ENCODE data around the gene ELP1. TPM values are rescaled to one million over a fixed set of nuclear protein-coding genes. Genes with fewer than 3 reads are reported as not detected.
"Not testable (repeated sequence)": the region's sequence is repeated elsewhere in the genome, so short reads cannot be mapped to it uniquely, and the experiment has no call there.

The ELP1 gene
- total RNA-seq, 2 experiments from 2014 or later: 32.3 to 37.6 TPM

- H3K9me3 Mint-ChIP-seq: no peaks in the 10 kb centered on the region
- no peaks in the 10 kb centered on the region for H3K36me3 Mint-ChIP-seq
- H3K4me1 Mint-ChIP-seq: peaks cover 4% of the 10 kb centered on the region
- no peak within 1 kb of the TSS for H3K27ac Mint-ChIP-seq
- H3K4me3 Mint-ChIP-seq: no peak within 1 kb of the TSS
- no peak for DNase-seq
- H3K27me3 Mint-ChIP-seq: peaks cover 4% of the 10 kb centered on the region
Measured at GRCh38 chr9:108855888-108856287, 78.0 kb downstream of the ELP1 start, which contains the start of gene ACTL7B. TSS of gene ACTL7B (minus strand) at chr9:108855986. CDS start at chr9:108855930, 56 bp downstream.

- no peak overlapping the region for H3K27ac Mint-ChIP-seq
- H3K4me1 Mint-ChIP-seq: peaks cover 4% of the 10 kb centered on the region
- DNase-seq: no peak
- no peaks in the 10 kb centered on the region for H3K36me3 Mint-ChIP-seq
- H3K9me3 Mint-ChIP-seq: no peaks in the 10 kb centered on the region
- H3K4me3 Mint-ChIP-seq: no peak overlapping the region
- peaks cover 4% of the 10 kb centered on the region for H3K27me3 Mint-ChIP-seq
Measured at GRCh38 chr9:108855529-108855886, 78.4 kb downstream of the ELP1 start.

DNA sequence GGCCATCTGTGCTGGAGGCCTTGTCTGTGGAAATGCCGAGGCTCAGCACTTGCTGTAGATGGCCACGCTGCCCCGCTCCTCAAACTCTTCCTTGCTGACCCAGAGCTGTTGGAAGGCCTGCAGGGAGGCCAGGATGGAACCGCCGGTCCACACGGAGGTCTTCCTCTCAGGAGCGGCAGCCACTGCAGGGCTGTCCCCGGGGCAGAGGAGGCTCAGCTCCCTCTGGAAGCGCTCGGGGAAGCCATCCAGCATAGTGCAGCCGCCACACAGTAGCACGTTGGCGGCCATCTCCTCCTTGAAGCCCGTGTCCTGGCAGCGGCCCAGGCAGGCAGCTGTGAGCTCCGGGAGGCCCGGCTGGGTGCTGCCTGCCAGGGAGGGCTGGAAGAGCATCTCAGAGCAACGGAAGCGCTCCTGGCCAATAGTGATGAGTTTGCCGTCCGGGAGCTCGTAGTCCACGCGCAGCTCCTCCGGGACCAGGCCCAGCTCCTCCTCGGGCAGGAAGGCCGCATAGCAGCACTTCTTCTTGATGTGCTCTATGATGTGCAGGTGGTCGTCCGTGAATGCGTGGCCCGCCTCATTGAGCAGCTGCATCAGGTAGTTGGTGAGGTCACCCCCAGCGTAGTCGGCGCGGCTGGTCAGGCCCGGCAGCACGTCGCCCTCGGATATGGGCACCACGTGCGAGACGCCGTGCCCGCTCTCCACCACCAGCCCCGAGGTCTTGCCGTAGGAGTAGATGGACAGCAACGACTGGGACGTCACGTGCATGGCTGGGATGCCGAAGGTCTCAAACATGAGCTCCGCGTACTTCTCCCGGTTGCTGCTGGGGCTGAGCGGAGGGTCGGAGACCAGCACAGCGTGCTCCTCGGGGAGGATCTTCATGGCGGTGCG lies 79.0 kb downstream of the ELP1 start:
- H3K4me3 Mint-ChIP-seq: no peak overlapping the region
- DNase-seq: no peak
- peaks cover 7% of the 10 kb centered on the region for H3K27me3 Mint-ChIP-seq

GRCh38 chr9:108854094-108854493 lies 79.8 kb downstream of the ELP1 start:
- peaks cover 7% of the 10 kb centered on the region for H3K27me3 Mint-ChIP-seq
- H3K9me3 Mint-ChIP-seq: no peaks in the 10 kb centered on the region
- no peak for DNase-seq
- no peak overlapping the region for H3K4me3 Mint-ChIP-seq
- H3K4me1 Mint-ChIP-seq: no peaks in the 10 kb centered on the region
- H3K27ac Mint-ChIP-seq: no peak overlapping the region
- no peaks in the 10 kb centered on the region for H3K36me3 Mint-ChIP-seq

More for the DNA sequence above, 79.0 kb downstream of the ELP1 start:
- no peaks in the 10 kb centered on the region for H3K9me3 Mint-ChIP-seq
- H3K27ac Mint-ChIP-seq: no peak overlapping the region
- H3K4me1 Mint-ChIP-seq: peaks cover 2% of the 10 kb centered on the region
- no peaks in the 10 kb centered on the region for H3K36me3 Mint-ChIP-seq

DNA sequence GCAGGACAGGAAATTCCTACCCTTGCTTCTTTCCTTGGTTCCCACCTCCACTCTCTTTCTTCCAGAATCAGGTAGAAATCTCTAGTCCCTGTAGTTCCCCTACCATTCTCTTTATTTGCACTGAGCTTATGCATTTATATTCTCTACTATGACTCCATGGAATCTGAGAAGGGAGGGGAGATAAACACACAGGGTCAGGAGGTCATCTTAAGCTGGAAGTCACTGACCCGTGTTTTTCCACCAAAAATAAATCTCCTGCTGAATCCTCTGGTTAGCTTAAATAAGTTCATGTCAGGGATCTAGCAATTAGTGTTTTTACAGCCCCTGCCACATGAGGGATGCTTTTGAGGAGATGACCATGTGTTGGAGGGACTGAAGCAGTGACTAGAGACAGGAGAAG lies 81.8 kb downstream of the ELP1 start:
- H3K4me3 Mint-ChIP-seq: no peak overlapping the region
- H3K27me3 Mint-ChIP-seq: peaks cover 4% of the 10 kb centered on the region
- no peaks in the 10 kb centered on the region for H3K9me3 Mint-ChIP-seq
- no peak for DNase-seq
- H3K27ac Mint-ChIP-seq: no peak overlapping the region
- no peaks in the 10 kb centered on the region for H3K36me3 Mint-ChIP-seq
- no peaks in the 10 kb centered on the region for H3K4me1 Mint-ChIP-seq

- Mint-ChIP-seq H3K27ac (no peak overlapping the region), H3K36me3 (no peaks in the 10 kb centered on the region), H3K9me3 (no peaks in the 10 kb centered on the region), H3K27me3 (peaks cover 4% of the 10 kb centered on the region), H3K4me1 (no peaks in the 10 kb centered on the region), H3K4me3 (no peak overlapping the region)
- DNase-seq: no peak
Measured at GRCh38 chr9:108851138-108851537, 82.8 kb downstream of the ELP1 start.

DNA sequence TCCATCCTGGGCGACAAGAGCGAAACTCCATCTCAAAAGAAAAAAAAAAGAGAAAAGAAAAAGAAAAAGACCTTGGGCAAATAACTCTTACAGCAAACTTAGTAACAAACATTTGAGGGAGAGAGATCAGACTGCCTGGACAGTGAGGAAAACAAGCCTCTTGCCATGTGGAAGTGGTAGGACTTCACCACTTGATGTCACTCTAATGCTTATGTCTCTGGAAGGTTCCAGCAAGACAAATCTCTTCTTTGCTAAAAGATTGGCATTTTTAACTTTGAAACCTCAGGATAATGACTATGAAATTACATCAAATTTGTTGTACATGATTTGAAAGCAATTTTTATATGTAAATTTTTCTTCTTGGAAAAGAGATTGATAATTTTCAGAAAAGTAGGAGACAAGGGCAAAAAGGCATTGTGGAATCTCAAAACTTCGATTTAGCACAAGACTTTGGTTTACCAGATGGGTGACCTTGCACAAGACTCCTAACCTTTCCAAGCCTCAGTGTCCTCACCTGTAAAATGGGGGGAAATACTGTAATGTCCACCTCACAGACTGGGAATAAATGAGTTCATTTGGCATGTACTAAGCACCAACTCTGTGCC lies 83.5 kb downstream of the ELP1 start:
- Mint-ChIP-seq H3K27me3 (peaks cover 4% of the 10 kb centered on the region), H3K4me3 (no peak overlapping the region), H3K36me3 (no peaks in the 10 kb centered on the region), H3K27ac (no peak overlapping the region), H3K4me1 (no peaks in the 10 kb centered on the region), H3K9me3 (no peaks in the 10 kb centered on the region)
- no peak for DNase-seq

- H3K9me3 Mint-ChIP-seq, H3K4me3 Mint-ChIP-seq, DNase-seq: not testable (repeated sequence)
Measured at GRCh38 chr9:108848296-108848695, 85.6 kb downstream of the ELP1 start.

GRCh38 chr9:108845947-108846346 lies 88.0 kb downstream of the ELP1 start:
- peaks cover 4% of the 10 kb centered on the region for H3K27me3 Mint-ChIP-seq
- no peaks in the 10 kb centered on the region for H3K36me3 Mint-ChIP-seq
- H3K4me1 Mint-ChIP-seq: peaks cover 11% of the 10 kb centered on the region
- H3K9me3 Mint-ChIP-seq: peaks cover 3% of the 10 kb centered on the region
- DNase-seq: no peak
- H3K27ac Mint-ChIP-seq: no peak overlapping the region
- no peak overlapping the region for H3K4me3 Mint-ChIP-seq

More at GRCh38 chr9:108848296-108848695, 85.6 kb downstream of the ELP1 start:
- H3K27ac Mint-ChIP-seq, H3K27me3 Mint-ChIP-seq, H3K4me1 Mint-ChIP-seq, H3K36me3 Mint-ChIP-seq: not testable (repeated sequence)

DNA sequence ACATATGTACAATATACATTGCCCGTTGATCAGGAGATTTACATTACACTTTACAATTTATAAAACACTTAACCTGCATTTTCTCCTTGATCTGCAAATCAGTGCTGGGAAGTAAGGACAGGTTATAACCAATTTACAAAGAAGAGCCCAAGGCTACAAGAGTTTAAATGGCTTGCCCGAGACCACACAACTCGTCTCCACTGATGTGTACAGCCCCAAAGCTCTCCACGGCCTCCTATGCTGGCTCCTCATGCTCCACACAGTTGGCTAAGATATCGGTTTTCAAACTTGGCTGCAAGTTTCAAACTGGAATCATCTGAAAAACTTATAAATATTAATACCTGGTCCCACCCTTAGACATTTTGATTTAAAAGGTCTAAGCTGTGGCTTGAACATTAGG lies 88.4 kb downstream of the ELP1 start:
- DNase-seq: no peak
- peaks cover 3% of the 10 kb centered on the region for H3K9me3 Mint-ChIP-seq
- no peak overlapping the region for H3K27ac Mint-ChIP-seq
- peaks cover 4% of the 10 kb centered on the region for H3K27me3 Mint-ChIP-seq
- no peaks in the 10 kb centered on the region for H3K36me3 Mint-ChIP-seq
- peaks cover 11% of the 10 kb centered on the region for H3K4me1 Mint-ChIP-seq
- no peak overlapping the region for H3K4me3 Mint-ChIP-seq

- Mint-ChIP-seq H3K4me3 (no peak overlapping the region), H3K4me1 (peaks cover 11% of the 10 kb centered on the region), H3K27ac (no peak overlapping the region), H3K9me3 (peaks cover 3% of the 10 kb centered on the region), H3K27me3 (no peaks in the 10 kb centered on the region), H3K36me3 (no peaks in the 10 kb centered on the region)
- DNase-seq: no peak
Measured at GRCh38 chr9:108844856-108845255, 89.1 kb downstream of the ELP1 start.

GRCh38 chr9:108844391-108844790 lies 89.5 kb downstream of the ELP1 start:
- H3K4me1 Mint-ChIP-seq: peaks cover 11% of the 10 kb centered on the region
- no peaks in the 10 kb centered on the region for H3K36me3 Mint-ChIP-seq
- H3K27me3 Mint-ChIP-seq: no peaks in the 10 kb centered on the region
- peaks cover 3% of the 10 kb centered on the region for H3K9me3 Mint-ChIP-seq
- no peak for DNase-seq
- H3K27ac Mint-ChIP-seq: no peak overlapping the region
- no peak overlapping the region for H3K4me3 Mint-ChIP-seq

- no peaks in the 10 kb centered on the region for H3K27me3 Mint-ChIP-seq
Measured at GRCh38 chr9:108842610-108843295, 91.2 kb downstream of the ELP1 start.

GRCh38 chr9:108839561-108839960 lies 94.4 kb downstream of the ELP1 start:
- not testable (repeated sequence) for H3K27me3 Mint-ChIP-seq

More at GRCh38 chr9:108842610-108843295, 91.2 kb downstream of the ELP1 start:
- peak overlapping the region; percentile 30 for H3K4me3 Mint-ChIP-seq
- peak overlapping the region; percentile 47 for H3K27ac Mint-ChIP-seq
- peaks cover 3% of the 10 kb centered on the region for H3K9me3 Mint-ChIP-seq
- peaks cover 11% of the 10 kb centered on the region for H3K4me1 Mint-ChIP-seq
- no peaks in the 10 kb centered on the region for H3K36me3 Mint-ChIP-seq
- DNase-seq: peak; percentile 13

GRCh38 chr9:108838017-108838416 lies 95.9 kb downstream of the ELP1 start:
- no peak overlapping the region for H3K4me3 Mint-ChIP-seq
- H3K4me1 Mint-ChIP-seq: peaks cover 13% of the 10 kb centered on the region
- no peaks in the 10 kb centered on the region for H3K36me3 Mint-ChIP-seq
- no peak overlapping the region for H3K27ac Mint-ChIP-seq
- H3K9me3 Mint-ChIP-seq: peaks cover 2% of the 10 kb centered on the region
- H3K27me3 Mint-ChIP-seq: no peaks in the 10 kb centered on the region
- no peak for DNase-seq

More at GRCh38 chr9:108839561-108839960, 94.4 kb downstream of the ELP1 start:
- peaks cover 16% of the 10 kb centered on the region for H3K4me1 Mint-ChIP-seq
- not testable (repeated sequence) for DNase-seq, H3K4me3 Mint-ChIP-seq, H3K27ac Mint-ChIP-seq, H3K9me3 Mint-ChIP-seq, H3K36me3 Mint-ChIP-seq
